Brain microvascular endothelial cell (primary cell): ENCODE results near the gene OR51S1.
A peak's percentile ranks its signal among the peaks of the same experiment; 100 is the strongest.
"Not testable (repeated sequence)": the region's sequence is repeated elsewhere in the genome, so short reads cannot be mapped to it uniquely, and the experiment has no call there.

Experiments
- DNase-seq: peaks from one replicate; pipeline ENCODE4 v3.0.0-alpha.2; 2020
- H3K27ac ChIP-seq: fragments of 250-450 bp; sonication (Bioruptor Pico); 2 replicates; pipeline ENCODE4 v1.5.1; 2020; ENCODE audit warnings: mild to moderate bottlenecking, moderate library complexity
- H3K27me3 ChIP-seq: fragments of 250-450 bp; sonication (Bioruptor Pico); replicated peaks from 2 replicates; pipeline ENCODE4 v1.5.1; 2020; ENCODE audit warnings: mild to moderate bottlenecking
- H3K36me3 ChIP-seq: fragments of 250-450 bp; sonication (Bioruptor Pico); replicated peaks from 2 replicates; pipeline ENCODE4 v1.5.1; 2020; ENCODE audit warnings: mild to moderate bottlenecking
- H3K4me3 ChIP-seq: 2 replicates; pipeline ENCODE4 v1.5.1; 2011; ENCODE audit warnings: low read depth, mild to moderate bottlenecking, control low read depth, low read length, moderate library complexity
- CTCF ChIP-seq: IDR thresholded peaks from 2 replicates; pipeline ENCODE4 v1.5.1; 2011; ENCODE audit warnings: low read depth, mild to moderate bottlenecking, moderate library complexity, low read length, control low read depth, inconsistent platforms; ENCODE audit errors: missing control alignments
- in situ Hi-C: cut with HindIII; loops from 2 replicates; pipeline ENCODE4 v1.10.0; 2017; ENCODE audit warnings: low sequenced_read_pairs, low pct_ligation_motif_present

Gene OR51S1

GRCh38 chr11:4826425-4826824 lies 22.6 kb downstream of the OR51S1 start:
- no peaks in the 10 kb centered on the region for H3K27me3 ChIP-seq
- peak; percentile 17 for TF ChIP-seq CTCF
- no peak overlapping the region for H3K27ac ChIP-seq
- in situ Hi-C loops: no loop called here
- no peaks in the 10 kb centered on the region for H3K36me3 ChIP-seq
- peak; percentile 28 for DNase-seq
- H3K4me3 ChIP-seq: no peak overlapping the region

GRCh38 chr11:4825132-4825531 lies 23.9 kb downstream of the OR51S1 start:
- Histone ChIP-seq H3K27me3 (no peaks in the 10 kb centered on the region), H3K36me3 (no peaks in the 10 kb centered on the region), H3K4me3 (no peak overlapping the region), H3K27ac (no peak overlapping the region)
- TF ChIP-seq CTCF: no peak
- DNase-seq: no peak
- in situ Hi-C loops: no loop called here

- Histone ChIP-seq H3K27me3 (no peaks in the 10 kb centered on the region), H3K27ac (no peak within 1 kb of the TSS), H3K36me3 (no peaks in the 10 kb centered on the region), H3K4me3 (no peak within 1 kb of the TSS)
- DNase-seq: no peak
- TF ChIP-seq CTCF: no peak
- in situ Hi-C loops: no loop called here
Measured at GRCh38 chr11:4821021-4821420, 28.0 kb downstream of the OR51S1 start, which contains the start of gene OR51F2. OR51F2 (plus strand) TSS chr11:4821321; CDS start chr11:4821422, 101 bp downstream.

- Histone ChIP-seq H3K4me3 (no peak overlapping the region), H3K27ac (no peak overlapping the region), H3K27me3 (no peaks in the 10 kb centered on the region), H3K36me3 (no peaks in the 10 kb centered on the region)
- in situ Hi-C loops: no loop called here
- TF ChIP-seq CTCF: no peak
- no peak for DNase-seq
Measured at GRCh38 chr11:4809246-4809645, 39.8 kb downstream of the OR51S1 start.

GRCh38 chr11:4808476-4808875 lies 40.5 kb downstream of the OR51S1 start:
- no peak for TF ChIP-seq CTCF
- in situ Hi-C loops: no loop called here
- Histone ChIP-seq H3K27ac (no peak overlapping the region), H3K27me3 (no peaks in the 10 kb centered on the region), H3K4me3 (no peak overlapping the region), H3K36me3 (no peaks in the 10 kb centered on the region)
- DNase-seq: peak; percentile 3

GRCh38 chr11:4804280-4804679 lies 44.7 kb downstream of the OR51S1 start, which contains the start of gene OR52R1:
OR52R1 (minus strand) TSS chr11:4804380; CDS start chr11:4804380, 0 bp downstream.
- Histone ChIP-seq H3K27me3 (no peaks in the 10 kb centered on the region), H3K27ac (no peak within 1 kb of the TSS), H3K4me3 (no peak within 1 kb of the TSS), H3K36me3 (no peaks in the 10 kb centered on the region)
- no peak for TF ChIP-seq CTCF
- in situ Hi-C loops: no loop called here
- DNase-seq: no peak

GRCh38 chr11:4801316-4801715 lies 47.7 kb downstream of the OR51S1 start:
- H3K36me3 ChIP-seq, H3K27ac ChIP-seq, H3K4me3 ChIP-seq, H3K27me3 ChIP-seq, DNase-seq, in situ Hi-C loops: not testable (repeated sequence)
